Raji (cell line): ENCODE data around the gene UROC1.

Experiments used
- POLR2A ChIP-seq: IDR thresholded peaks from 2 replicates; pipeline ENCODE4 v1.6.1; 2011; ENCODE audit warnings: low read depth, low read length, control low read depth; ENCODE audit not compliant: insufficient read depth

The UROC1 gene

DNA sequence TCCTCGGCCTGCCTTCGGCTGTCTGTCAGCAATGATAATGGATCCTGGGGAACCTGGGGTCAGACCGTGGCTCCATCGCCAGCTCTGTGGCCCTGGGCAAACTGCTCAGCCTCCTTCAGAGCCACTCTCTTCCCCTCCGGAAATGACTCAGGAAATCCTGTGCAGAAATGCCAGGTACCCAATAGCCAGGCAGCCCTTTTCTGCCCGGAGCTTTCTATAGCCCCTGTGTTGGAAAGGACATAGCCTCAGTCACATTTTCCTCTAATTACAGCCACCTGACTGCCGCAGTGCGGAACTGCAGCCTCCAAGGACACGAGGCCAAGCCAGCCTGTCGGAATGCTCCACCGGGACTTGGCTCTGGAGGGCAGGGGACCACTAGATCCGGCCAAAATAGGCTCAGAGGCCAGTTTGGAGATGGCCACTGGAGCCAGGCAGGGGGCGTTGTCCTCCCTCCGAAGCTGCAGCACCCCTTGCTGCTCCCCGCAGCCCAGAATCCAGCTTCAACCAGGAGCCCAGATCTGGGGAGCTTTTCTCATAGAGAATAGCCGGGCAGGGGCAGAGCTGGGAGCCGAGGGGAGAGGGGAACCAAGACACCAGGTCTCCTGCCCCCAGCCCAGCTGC, 30.3 kb downstream of the UROC1 start:
- no peak for TF ChIP-seq POLR2A

DNA sequence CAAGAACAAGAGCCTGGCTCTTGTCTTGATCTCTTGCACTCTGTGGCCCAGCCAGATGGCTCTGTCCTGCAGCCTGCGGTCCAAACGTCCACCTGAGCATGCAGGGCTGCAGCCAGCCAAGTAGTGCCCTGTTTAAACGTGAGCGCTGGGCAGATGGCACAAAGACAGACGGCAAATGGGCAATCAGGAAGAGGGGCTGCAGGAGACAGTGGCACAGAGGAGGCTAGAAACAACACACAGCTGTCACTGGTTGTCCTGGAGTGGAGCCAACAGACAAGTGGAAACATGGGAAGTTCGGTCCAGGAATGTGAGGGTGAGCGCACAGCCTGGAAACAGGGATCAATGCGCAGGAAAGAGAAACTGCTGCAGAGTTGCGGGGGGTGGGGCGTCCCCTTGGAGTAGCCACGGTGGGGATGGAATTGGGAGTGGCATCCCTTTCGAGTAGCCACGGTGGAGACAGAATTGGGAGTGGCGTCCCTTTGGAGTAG, 31.2 kb downstream of the UROC1 start:
- no peak for TF ChIP-seq POLR2A

DNA sequence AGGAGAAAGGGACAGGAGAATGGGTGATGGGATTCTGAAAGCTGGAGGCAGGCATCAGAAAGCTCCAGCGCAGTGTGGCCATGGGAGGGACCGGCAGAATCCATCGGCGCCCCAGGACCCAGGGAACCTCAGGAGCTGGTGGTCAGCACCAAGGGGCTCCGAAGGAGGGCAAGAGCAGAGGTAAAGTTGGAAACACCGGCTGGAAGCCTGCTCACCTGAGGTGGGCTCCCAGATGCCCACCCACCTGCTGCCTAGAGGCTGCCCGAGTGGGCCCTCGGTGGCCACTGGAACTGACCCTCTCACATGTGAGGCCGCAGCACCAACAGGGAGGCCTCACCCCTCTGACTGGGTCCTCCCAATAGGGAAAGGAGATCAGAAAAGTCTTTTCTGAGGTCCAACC, 31.6 kb downstream of the UROC1 start:
- no peak for TF ChIP-seq POLR2A

DNA sequence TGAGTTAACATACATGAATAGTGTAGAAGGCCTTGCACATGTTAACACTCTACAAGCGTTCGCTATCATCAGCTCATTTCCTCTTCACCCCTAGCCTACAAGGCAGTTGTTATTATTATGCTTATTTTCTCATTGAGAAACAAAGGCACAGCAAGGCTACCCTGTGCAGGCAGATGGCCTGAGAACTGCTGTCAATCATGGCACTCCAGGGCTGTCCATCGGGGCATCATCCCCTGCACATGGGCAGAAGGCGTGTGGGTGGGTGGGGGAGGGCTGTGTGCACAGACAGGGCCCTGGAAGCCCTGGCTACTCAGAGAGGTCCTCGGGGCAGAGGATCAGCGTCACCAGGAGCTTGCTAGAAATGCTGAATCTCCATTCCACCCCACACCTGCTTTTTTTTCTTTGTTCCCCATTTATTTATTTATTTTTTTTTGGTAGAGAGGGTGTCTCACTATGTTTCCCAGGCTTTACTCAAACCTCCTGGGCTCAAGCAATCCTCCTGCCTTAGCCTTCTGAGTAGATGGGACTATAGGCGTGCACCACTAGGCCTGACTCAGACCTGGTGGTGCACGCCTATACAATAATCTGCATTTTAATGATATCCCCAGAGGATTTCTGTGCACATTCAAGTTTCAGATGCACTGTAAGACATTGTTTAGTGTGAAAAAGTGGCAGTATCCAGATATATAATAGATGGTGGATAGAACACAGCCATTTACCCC, 32.2 kb downstream of the UROC1 start:
- TF ChIP-seq POLR2A = no peak

DNA sequence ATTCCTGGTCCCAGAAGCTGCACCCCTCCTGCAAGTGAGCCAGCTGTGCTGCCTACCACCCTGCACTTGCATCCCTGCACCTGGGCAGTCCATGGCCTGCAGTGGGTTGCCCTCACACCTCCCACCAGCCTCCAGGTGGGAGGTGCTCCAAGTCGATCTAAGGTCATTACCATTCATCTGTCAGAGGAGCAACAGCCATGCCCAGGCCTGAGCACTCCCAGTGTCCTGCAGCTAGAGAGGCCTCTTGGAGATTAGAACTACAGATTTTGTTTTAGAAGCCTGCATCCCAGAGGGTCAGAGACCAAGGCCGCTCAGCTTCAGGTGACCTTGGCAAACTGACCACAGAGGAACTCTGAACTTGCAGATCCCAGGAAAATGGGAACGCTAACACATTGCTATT, 32.9 kb downstream of the UROC1 start:
- no peak for TF ChIP-seq POLR2A

DNA sequence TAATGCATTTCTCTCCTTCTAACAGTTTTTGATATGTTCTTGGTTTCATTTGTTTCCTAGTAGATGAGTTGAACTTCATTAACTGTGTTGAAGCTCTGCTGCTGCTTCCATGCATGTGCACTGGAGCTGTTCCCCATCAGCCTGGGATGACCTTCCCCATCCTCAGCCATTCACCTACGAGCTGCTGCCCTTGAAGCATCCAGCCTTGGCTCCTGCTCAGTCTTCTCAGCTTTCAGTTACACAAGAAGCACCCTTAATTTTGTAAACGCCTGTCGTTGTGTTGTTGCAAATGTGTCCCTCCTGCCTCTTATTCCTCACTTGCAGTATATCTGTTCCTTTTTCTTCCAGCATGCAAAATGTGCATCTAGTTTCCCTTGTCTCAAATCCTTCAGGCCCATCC, 33.4 kb downstream of the UROC1 start:
- no peak for TF ChIP-seq POLR2A

DNA sequence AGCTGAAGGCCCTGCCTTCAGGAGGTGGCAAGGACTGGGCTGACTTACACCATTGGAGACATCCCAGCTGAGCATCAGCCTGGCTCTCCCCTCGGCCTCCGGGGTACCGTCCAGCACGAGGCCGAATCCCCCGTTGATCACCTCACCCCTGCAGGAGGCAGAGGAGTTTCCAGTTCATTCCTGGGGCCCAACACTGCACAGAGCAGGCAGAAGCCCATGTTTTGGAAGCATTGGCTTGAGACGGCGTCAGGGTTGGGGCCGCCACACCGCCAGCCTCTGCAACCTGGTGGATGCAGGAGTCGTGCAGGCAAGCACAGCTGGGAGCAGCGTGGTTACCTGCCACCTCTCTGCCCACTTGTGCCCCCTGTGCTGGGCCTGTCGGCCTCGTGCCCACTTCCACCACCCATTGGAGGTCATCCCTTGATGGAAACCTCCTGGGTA, 34.2 kb downstream of the UROC1 start:
- no peak for TF ChIP-seq POLR2A

DNA sequence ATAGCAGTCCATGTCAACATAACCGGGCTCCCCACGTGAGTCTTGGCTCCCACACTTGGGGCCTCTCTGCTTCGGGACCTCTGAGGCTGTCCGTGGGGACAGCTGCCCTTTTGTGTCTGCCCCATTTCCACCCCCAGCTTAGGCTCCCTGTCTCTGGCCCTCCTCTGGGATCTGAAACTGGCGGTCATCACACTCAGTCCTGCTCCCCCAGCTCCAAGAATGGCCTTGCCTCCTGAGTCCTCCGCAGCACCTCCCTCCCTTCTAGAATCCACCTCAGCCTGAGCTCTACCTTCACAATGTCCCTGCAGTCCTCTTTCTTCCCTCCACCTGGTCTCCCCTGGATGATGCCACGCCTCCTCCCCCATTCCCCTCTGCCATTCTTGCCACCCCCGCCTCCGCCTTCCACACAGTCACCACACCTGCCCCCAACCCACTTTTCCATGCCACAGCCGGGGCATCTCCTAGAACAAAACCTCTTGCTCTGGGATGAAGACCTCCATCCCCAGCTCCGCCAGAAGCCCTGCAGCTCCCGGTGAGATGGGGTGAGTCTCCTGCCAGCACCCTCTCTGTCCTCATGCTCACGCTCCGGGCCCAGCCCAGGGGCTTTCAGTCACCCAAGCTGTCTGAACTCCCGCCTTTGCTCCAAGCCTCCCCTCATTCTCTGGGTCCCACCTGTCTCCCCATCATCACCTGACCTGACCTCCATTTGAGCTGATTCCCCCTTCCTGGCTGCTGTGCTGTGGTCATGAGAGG, 34.9 kb downstream of the UROC1 start:
- TF ChIP-seq POLR2A = no peak

DNA sequence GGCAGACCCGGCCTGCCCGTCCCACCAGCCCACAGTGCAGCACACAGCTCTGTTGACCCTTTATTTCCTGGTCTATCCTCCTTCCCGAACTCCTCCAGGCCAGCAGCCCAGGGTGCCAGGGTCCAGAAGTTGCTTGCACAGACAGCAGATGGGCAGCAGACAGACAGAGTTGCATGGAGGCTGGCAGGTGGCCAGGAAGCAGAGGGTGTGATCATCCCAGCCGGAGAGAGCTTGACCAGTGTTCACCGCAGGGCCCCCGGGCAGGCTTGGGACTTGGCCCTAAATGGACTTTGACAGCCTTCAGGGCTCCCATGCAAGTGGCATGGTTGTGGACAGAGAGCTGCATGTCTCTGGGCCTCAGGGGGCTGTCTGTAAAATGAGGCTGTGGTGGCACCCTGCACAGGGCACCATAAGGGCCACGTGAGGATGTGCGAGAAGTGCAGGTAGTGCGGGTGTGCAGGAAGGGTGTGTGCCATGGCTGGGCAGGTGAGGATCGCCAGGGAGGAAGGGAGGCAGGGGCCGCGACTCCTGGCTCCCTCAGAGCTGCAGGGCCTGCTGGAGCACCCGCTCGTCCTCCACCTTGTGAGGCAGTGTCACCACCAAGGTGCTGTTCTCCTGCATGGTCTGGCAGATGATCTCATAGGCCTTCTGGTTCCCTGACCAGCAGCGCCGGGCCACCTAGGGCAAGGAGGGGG, 35.6 kb downstream of the UROC1 start:
- TF ChIP-seq POLR2A = no peak

DNA sequence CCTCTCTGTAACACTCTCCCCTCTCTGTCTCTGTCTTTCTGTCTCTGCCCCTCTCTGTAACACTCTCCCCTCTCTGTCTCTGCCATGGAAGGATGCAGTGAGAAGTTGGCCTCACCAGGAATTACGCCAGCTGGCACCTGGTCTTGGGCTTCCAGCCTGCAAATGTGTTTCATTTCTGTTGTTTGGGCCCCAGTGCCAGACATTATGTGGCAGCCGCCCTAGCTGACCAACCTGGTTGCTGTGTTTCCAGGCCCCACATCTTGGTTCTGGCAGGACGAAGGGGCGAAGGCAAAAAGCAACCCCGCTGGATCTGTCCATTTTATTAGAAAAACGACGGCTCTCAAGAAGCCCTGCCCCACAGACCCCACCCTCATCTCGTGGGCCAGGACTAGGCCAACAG, 36.7 kb downstream of the UROC1 start:
- TF ChIP-seq POLR2A = no peak

DNA sequence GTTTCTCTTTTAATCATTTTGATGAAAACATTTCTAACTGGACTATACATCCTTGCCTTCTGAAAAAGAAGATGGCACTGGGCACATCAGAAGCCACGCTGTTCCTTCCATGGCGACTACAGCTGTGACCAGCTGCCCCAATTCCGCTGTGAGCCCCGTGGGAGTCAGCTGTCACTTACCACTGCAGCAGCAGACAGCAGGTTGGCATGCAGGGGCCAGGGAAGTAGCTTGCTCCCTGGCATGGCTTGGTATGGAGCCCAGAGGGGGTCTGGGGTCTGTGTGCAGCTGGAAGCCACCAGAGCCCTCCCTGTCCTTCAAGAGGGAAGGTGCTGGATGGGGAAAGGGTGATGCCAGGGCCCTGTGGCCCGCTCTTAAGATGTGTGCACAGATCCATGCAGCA, 37.4 kb downstream of the UROC1 start:
- no peak for TF ChIP-seq POLR2A

DNA sequence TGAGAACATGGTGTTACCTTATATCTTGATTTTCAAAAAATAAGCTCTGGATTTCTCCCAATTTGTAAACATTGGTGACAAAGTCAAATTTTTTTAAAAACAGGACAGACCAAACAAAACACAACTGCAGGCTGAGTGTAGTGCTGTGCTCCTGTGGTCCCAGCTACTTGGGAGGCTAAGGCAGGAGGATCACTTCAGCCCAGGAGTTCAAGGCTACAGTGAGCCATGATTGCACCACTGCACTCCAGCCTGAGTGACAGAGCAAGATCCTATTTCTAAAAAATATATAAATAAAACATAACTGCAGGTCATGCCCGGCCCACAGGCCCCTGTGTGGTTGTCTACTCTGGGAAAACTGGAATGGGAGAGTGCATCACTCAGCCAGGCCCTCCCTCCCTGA, 37.9 kb downstream of the UROC1 start:
- no peak for TF ChIP-seq POLR2A

DNA sequence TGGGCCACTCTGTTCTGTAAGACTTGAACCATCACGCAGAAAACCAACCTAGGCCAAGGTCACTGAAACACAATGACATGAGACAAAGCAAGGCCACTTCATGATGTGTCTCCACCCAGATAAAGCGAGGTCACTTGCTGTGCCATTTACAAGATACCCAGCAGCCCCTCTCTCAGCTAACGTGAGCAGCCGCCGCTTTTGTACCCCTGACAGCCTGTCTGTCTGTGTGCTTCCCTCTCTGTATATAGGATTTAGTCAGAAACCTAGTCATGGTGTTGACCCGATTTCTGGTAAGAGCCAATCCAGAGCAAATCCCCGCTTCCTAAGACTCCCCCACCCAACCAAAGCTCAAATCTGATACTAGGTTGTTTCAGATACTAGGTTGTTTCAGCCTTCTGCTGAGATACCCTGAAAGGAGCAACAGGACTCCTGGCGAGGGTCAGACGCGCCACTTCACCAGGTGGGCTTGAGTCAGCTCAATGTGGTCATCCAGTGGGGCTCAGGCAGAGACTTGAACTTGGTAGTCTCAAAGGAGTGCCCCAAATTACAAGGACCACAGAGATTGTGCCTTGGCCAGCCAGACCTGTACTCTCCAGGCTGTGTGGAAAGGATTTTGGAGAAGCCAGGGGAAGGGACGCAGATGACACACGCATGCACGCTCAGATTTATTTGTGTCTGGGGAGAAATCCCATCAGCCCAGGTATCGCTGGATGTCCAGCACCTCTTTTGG, 38.8 kb downstream of the UROC1 start:
- no peak for TF ChIP-seq POLR2A

DNA sequence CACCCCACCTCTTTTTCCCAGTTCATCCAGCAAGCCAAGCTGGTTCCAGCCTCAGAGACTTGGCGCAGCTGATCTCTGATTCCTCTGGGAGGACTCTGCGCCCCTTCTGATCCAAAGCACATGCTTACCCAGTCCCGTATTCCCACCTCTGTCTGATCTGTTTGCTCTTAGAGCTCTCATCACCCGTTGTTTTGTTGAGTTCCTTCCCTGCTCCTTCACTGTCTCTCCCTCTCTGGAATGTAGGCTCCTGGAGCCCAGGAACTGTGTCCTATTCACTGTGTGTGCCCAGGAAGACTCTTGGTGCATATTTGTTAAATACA, 40.6 kb downstream of the UROC1 start:
- TF ChIP-seq POLR2A = no peak
